ENCODE data around the gene LPP.
A peak's percentile ranks its signal among the peaks of the same experiment; 100 is the strongest.

DNA sequence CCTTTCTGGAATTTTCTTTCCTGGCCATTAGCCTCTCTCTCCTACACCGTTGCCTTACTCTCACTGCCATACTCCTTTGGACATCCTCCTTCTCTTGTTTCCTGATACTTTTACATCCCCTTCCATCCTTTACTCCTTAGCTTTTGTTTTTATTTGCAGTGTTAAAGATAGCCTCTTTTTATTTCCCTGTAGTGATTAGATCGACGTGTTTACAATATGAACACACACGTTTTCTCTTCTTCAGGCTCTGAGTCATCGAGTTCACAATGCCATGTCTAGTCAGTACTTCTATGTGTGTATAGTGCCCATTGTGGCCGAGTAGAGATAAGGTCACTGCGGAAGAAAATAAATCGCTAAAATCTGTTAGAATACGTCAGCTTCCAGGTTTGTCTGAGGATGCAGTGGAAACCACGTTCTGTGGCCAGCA lies 208.5 kb downstream of the LPP start:
- TF ChIP-seq, protein P1, sequence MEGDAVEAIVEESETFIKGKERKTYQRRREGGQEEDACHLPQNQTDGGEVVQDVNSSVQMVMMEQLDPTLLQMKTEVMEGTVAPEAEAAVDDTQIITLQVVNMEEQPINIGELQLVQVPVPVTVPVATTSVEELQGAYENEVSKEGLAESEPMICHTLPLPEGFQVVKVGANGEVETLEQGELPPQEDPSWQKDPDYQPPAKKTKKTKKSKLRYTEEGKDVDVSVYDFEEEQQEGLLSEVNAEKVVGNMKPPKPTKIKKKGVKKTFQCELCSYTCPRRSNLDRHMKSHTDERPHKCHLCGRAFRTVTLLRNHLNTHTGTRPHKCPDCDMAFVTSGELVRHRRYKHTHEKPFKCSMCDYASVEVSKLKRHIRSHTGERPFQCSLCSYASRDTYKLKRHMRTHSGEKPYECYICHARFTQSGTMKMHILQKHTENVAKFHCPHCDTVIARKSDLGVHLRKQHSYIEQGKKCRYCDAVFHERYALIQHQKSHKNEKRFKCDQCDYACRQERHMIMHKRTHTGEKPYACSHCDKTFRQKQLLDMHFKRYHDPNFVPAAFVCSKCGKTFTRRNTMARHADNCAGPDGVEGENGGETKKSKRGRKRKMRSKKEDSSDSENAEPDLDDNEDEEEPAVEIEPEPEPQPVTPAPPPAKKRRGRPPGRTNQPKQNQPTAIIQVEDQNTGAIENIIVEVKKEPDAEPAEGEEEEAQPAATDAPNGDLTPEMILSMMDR (conservative IDR thresholded peaks at IDR 0.05), result 0 out of 2 replicates have a peak, but pooled peaks have one; percentile 38
- TF ChIP-seq EZH2 (IDR thresholded peaks at IDR 0.05; ENCODE audit: low read depth), result no peak

All from PC-9 (cell line).